Mammary epithelial cell (primary cell): ENCODE results near the gene AHCYL1.

ENCODE experiments used
- EZH2 ChIP-seq: IDR thresholded peaks from 2 replicates; pipeline ENCODE4 v1.6.1; 2012; ENCODE audit warnings: low read length, inconsistent platforms, borderline replicate concordance
- TF ChIP-seq, protein P1 (sequence below), 2 donors: IDR thresholded peaks in 1 of 2; conservative IDR thresholded peaks in 1 of 2; 2 replicates each; pipeline ENCODE4 v1.5.1; 2011 to 2012; ENCODE audit warnings: inconsistent platforms in 2 of 2, low read length in 2 of 2, mild to moderate bottlenecking in 2 of 2, control low read depth in 1 of 2, low read depth in 1 of 2; ENCODE audit not compliant: insufficient read depth in 1 of 2; ENCODE audit errors: extremely low read depth in 1 of 2

DNA sequence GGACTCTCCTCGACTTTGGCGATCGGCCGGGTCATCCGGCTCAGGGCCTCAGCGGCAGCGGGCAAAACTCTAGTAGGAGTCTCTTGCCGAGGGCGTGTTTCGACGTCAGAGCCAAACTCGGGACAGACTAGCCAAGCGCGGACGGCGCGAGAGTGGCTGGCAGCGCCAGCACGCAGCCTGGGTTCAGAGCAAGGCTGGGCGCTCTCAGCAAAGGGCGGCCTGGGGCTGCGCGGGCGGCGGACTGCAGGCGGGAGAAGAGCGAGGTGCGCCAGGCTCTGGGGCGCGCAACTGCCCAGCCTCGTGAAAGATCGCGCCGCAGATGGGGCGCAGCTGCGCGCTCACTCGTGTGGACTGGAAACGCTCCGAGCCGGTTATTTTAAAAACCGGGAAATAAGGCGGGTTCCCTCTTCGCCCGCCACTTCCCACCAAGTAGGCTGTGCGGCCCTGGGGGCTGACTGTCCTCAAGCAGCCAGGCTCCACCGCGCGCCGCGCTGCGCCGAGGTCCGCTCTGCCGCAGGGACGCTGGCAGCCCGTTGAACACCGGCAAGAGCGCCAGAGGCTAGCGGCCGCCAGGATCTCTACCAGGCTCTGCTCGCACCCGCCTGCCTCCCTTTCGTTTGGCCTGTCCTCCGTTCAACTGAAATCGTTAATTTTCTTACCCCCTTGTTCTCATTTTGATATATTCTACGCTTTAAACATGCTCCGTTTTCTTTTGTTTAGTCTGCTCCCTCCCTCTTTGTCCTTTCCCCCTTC is 83.5 kb downstream of the AHCYL1 start:
- TF ChIP-seq, protein P1, sequence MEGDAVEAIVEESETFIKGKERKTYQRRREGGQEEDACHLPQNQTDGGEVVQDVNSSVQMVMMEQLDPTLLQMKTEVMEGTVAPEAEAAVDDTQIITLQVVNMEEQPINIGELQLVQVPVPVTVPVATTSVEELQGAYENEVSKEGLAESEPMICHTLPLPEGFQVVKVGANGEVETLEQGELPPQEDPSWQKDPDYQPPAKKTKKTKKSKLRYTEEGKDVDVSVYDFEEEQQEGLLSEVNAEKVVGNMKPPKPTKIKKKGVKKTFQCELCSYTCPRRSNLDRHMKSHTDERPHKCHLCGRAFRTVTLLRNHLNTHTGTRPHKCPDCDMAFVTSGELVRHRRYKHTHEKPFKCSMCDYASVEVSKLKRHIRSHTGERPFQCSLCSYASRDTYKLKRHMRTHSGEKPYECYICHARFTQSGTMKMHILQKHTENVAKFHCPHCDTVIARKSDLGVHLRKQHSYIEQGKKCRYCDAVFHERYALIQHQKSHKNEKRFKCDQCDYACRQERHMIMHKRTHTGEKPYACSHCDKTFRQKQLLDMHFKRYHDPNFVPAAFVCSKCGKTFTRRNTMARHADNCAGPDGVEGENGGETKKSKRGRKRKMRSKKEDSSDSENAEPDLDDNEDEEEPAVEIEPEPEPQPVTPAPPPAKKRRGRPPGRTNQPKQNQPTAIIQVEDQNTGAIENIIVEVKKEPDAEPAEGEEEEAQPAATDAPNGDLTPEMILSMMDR (conservative IDR thresholded peaks at IDR 0.05 in 1 of 2, IDR thresholded peaks at IDR 0.05 in 1 of 2; ENCODE audit: extremely low read depth in 1 of 2, insufficient read depth in 1 of 2, low read depth in 1 of 2, low read length in 2 of 2) = no peak
- TF ChIP-seq EZH2 = peak; percentile 19
